K562 (cell line): Measurements from ENCODE around the gene FITM2. TPM values are rescaled to one million over a fixed set of nuclear protein-coding genes. Genes with fewer than 3 reads are reported as not detected.
A peak's percentile ranks its signal among the peaks of the same experiment; 100 is the strongest.

Source experiments
- ARID4B ChIP-seq: sonication (generic); formaldehyde crosslinking; IDR thresholded peaks from 2 replicates; pipeline ENCODE4 v1.8.0; 2022; ENCODE audit warnings: mild to moderate bottlenecking, missing genetic modification reagents
- ATF2 ChIP-seq: sonication (generic); formaldehyde crosslinking; IDR thresholded peaks from 2 replicates; pipeline ENCODE4 v1.8.1; 2022; ENCODE audit warnings: missing genetic modification reagents
- EWSR1 ChIP-seq: fragments of 450-650 bp; IDR thresholded peaks from 2 replicates; pipeline ENCODE4 v1.6.1; 2018; ENCODE audit warnings: borderline replicate concordance, mild to moderate bottlenecking, low read depth, moderate library complexity; ENCODE audit not compliant: partially characterized antibody
- HDGF ChIP-seq: fragments of 450-650 bp; IDR thresholded peaks from 2 replicates; pipeline ENCODE4 v1.6.1; 2016
- KDM1A ChIP-seq, 2 experiments: fragments of 450-650 bp; IDR thresholded peaks; 2 replicates each; pipeline ENCODE4 v1.6.1; 2016; ENCODE audit warnings: mild to moderate bottlenecking in 2 of 2
- KDM5B ChIP-seq: fragments of 200-600 bp; sonication (generic); IDR thresholded peaks from 2 replicates; pipeline ENCODE4 v1.6.1; 2012; ENCODE audit warnings: low read depth, mild to moderate bottlenecking, moderate library complexity, low read length, control low read depth, inconsistent platforms; ENCODE audit not compliant: insufficient replicate concordance
- NR2C1 ChIP-seq, 2 experiments: fragments of 450-650 bp; IDR thresholded peaks; 2 replicates each; pipeline ENCODE4 v1.6.1; 2017; ENCODE audit warnings: mild to moderate bottlenecking in 2 of 2, antibody characterized with exemption in 1 of 2, inconsistent platforms in 1 of 2, missing compliant biosample characterization in 1 of 2, missing genetic modification characterization in 1 of 2
- SIRT6 ChIP-seq: IDR thresholded peaks from one replicate; pipeline ENCODE4 v1.6.1; 2012; ENCODE audit warnings: low read depth, mild to moderate bottlenecking, control low read depth, inconsistent platforms, low read length, moderate library complexity
- TAF7 ChIP-seq: fragments of 450-650 bp; IDR thresholded peaks from 2 replicates; pipeline ENCODE4 v1.6.1; 2016; ENCODE audit warnings: missing genetic modification characterization, missing compliant biosample characterization
- ZBTB49 ChIP-seq: sonication (generic); formaldehyde crosslinking; IDR thresholded peaks from 2 replicates; pipeline ENCODE4 v1.8.0; 2022; ENCODE audit warnings: missing genetic modification reagents, mild to moderate bottlenecking, borderline replicate concordance
- ZBTB7A ChIP-seq: IDR thresholded peaks from 2 replicates; pipeline ENCODE4 v1.6.1; 2011; ENCODE audit warnings: low read depth, mild to moderate bottlenecking, low read length, moderate library complexity, borderline replicate concordance; ENCODE audit not compliant: control insufficient read depth
- ZKSCAN3 ChIP-seq: fragments of 250-450 bp; sonication (Bioruptor Pico); IDR thresholded peaks from 2 replicates; pipeline ENCODE4 v1.4.0; 2020
- ZNF212 ChIP-seq: fragments of 450-650 bp; formaldehyde crosslinking; IDR thresholded peaks from 2 replicates; pipeline ENCODE4 v1.4.0; 2020; ENCODE audit warnings: mild to moderate bottlenecking
- ZNF778 ChIP-seq: fragments of 450-650 bp; formaldehyde crosslinking; IDR thresholded peaks from 2 replicates; pipeline ENCODE4 v1.4.0; 2020; ENCODE audit warnings: mild to moderate bottlenecking, moderate library complexity
- polyA plus RNA-seq, 8 experiments: library from polyadenylated mRNA; depleted of rRNA in 4 of 8; stranded (reverse) in 5 of 8; unstranded in 3 of 8; fragments of >200 nt; fragmentation: Nextera tagmentation in 2 of 8; fragmentation: Illumina TruSeq in 1 of 8; extraction: Ambion mirVana in 2 of 8; extraction: Trizol in 1 of 8; gene quantifications; 2 replicates each; pipeline versions ENCODE4 v1.2.1 to v1.2.3, GENCODE V29; 2011 to 2014; ENCODE audit warnings: inconsistent platforms in 1 of 8, missing spikeins in 1 of 8
- total RNA-seq, 7 experiments: library from RNA; depleted of rRNA in 6 of 7; stranded (reverse); fragments of >200 nt in 6 of 7; fragmentation: Illumina TruSeq in 2 of 7; extraction: Trizol in 2 of 7; gene quantifications; 2 replicates each; pipeline versions ENCODE4 v1.2.1 to v1.2.3, GENCODE V29; 2011 to 2021; ENCODE audit warnings: low replicate concordance in 1 of 7

The FITM2 gene
- total and polyA plus RNA-seq, 9 of the 15 experiments (the other 6 are each of a cell fraction or from before 2014, with no cell fraction given): 0.64 to 2.8 (median 1.8) TPM

GRCh38 chr20:44310664-44311639 is at the start of gene FITM2 (continued):
- TF ChIP-seq ZKSCAN3: no peak
- no peak for TF ChIP-seq EWSR1
- no peak for TF ChIP-seq HDGF
- no peak for TF ChIP-seq ATF2 (CRISPR knock-in tag)
- peak; percentile 79 for TF ChIP-seq ARID4B (CRISPR knock-in tag)
- peak; percentile 29; the same call in 1 of the 2 replicates for TF ChIP-seq ZBTB7A
- TF ChIP-seq KDM1A (IDR thresholded peaks at IDR 0.05): no peak
- no peak for TF ChIP-seq ZBTB49 (CRISPR knock-in tag)
- TF ChIP-seq ZNF778: no peak
- no peak for TF ChIP-seq TAF7 (tag)
- TF ChIP-seq ZNF212 (CRISPR knock-in tag): no peak
- no peak for TF ChIP-seq NR2C1 (IDR thresholded peaks at IDR 0.05)
- TF ChIP-seq NR2C1 (tag; IDR thresholded peaks at IDR 0.05): no peak
- no peak for TF ChIP-seq KDM5B
- TF ChIP-seq SIRT6: no peak
